ENCODE measurements around the gene PMPCA. TPM values are rescaled to one million over a fixed set of nuclear protein-coding genes. Genes with fewer than 3 reads are reported as not detected.

The PMPCA gene
- total and polyA plus RNA-seq, 2 of the 13 experiments (the other 11 are each of a cell fraction or from before 2014, with no cell fraction given), result 70.2 to 88.4 TPM

GRCh38 chr9:136421791-136422190 lies 11.3 kb downstream of the PMPCA start:
- Histone ChIP-seq H4K20me1 (ENCODE audit: insufficient read depth, low read length) (no peaks in the 10 kb centered on the region), H3K79me2 (ENCODE audit: insufficient read depth, low read length) (no peaks in the 10 kb centered on the region), H3K4me1 (ENCODE audit: insufficient read depth, low read length) (no peaks in the 10 kb centered on the region), H3K9me3 (ENCODE audit: low read length) (no peaks in the 10 kb centered on the region), H3K4me2 (ENCODE audit: low read depth, low read length) (no peak overlapping the region), H2AFZ (ENCODE audit: low read length) (no peak overlapping the region), H3K4me3 (replicated peaks in 1 of 3; ENCODE audit: insufficient read depth in 1 of 3, low read depth in 2 of 3, low read length in 3 of 3) (no peak overlapping the region), H3K9ac (ENCODE audit: insufficient read depth, low read depth, low read length) (no peak overlapping the region), H3K36me3 (replicated peaks in 1 of 2; ENCODE audit: control insufficient read depth in 1 of 2, insufficient read depth in 2 of 2, low read length in 2 of 2) (peaks cover 31 to 62% of the 10 kb centered on the region in 2 experiments), H3K27me3 (ENCODE audit: control insufficient read depth in 1 of 2, insufficient read depth in 2 of 2, low read length in 2 of 2) (no peaks in the 10 kb centered on the region), H3K27ac (ENCODE audit: extremely low read length, insufficient read depth, low read length) (no peak overlapping the region)
- WGBS (ENCODE audit: low lambda C conversion rate), result 100% methylated on average over 11 of the region's 21 CpGs
- FAIRE-seq (no peak), ATAC-seq (no peak), DNase-seq (ENCODE audit: low spot score) (no peak)
- TF ChIP-seq RBFOX2 (IDR thresholded peaks at IDR 0.05; ENCODE audit: low read depth, low read length), result peak; percentile 63
- TF ChIP-seq ZKSCAN8 (CRISPR knock-in tag; IDR thresholded peaks at IDR 0.05; ENCODE audit: borderline replicate concordance), result no peak
- no peak for TF ChIP-seq AGO1 (IDR thresholded peaks at IDR 0.05; ENCODE audit: low read depth, low read length, poor library complexity, severe bottlenecking)
- TF ChIP-seq AGO2 (optimal IDR thresholded peaks at IDR 0.05; ENCODE audit: low read depth, low read length), result peak; percentile 38
- POLR2A ChIA-PET, result no interaction called here
- intact Hi-C loops (cut with micrococcal nuclease; ENCODE audit: unreplicated experiment) (no loop called here), in situ Hi-C loops (cut with HindIII; ENCODE audit: extremely low pct_ligation_motif_present, low pct_unique_long_range_greater_than_20kb) (no loop called here)
- BruUV-seq (replicated peaks), result no TSS peak
- CTCF ChIA-PET (ENCODE audit: low intra/inter-chr PET ratio, low total read pairs), result no interaction called here

DNA sequence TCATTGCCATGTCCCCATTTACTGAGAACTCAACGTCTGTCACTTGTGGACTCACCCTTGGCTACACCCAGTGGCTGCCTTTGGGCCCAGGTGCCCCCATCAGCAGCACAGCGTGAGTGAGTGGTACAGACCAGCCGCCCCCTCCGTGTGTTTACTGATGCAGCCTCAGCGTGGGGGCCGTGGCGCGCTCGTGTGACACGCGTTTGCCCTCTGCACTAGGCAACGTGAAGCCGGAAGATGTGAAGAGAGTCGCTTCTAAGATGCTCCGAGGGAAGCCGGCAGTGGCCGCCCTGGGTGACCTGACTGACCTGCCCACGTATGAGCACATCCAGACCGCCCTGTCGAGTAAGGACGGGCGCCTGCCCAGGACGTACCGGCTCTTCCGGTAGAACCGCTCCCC lies 12.4 kb downstream of the PMPCA start:
- TF ChIP-seq AGO2 (optimal IDR thresholded peaks at IDR 0.05; ENCODE audit: low read depth, low read length), result peak; percentile 3
- no peak for TF ChIP-seq ZSCAN30 (CRISPR knock-in tag; IDR thresholded peaks at IDR 0.05)
- no peak overlapping the region for H2AFZ ChIP-seq (ENCODE audit: low read length)
- POLR2A ChIA-PET, result no interaction called here
- WGBS (ENCODE audit: low lambda C conversion rate), result 98% methylated on average over 26 of the region's 26 CpGs
- no peak for DNase-seq (ENCODE audit: low spot score)
- CTCF ChIA-PET (ENCODE audit: low intra/inter-chr PET ratio, low total read pairs), result no interaction called here
- ATAC-seq, result no peak
- H3K4me2 ChIP-seq (ENCODE audit: low read depth, low read length), result no peak overlapping the region
- H3K9me3 ChIP-seq (ENCODE audit: low read length), result no peaks in the 10 kb centered on the region
- H3K9ac ChIP-seq (ENCODE audit: insufficient read depth, low read depth, low read length), result no peak overlapping the region
- H4K20me1 ChIP-seq (ENCODE audit: insufficient read depth, low read length), result no peaks in the 10 kb centered on the region
- in situ Hi-C loops (cut with HindIII; ENCODE audit: extremely low pct_ligation_motif_present, low pct_unique_long_range_greater_than_20kb), result no loop called here
- intact Hi-C loops (cut with micrococcal nuclease; ENCODE audit: unreplicated experiment), result no loop called here
- no peak overlapping the region for H3K4me3 ChIP-seq (replicated peaks in 1 of 3; ENCODE audit: insufficient read depth in 1 of 3, low read depth in 2 of 3, low read length in 3 of 3)
- H3K27ac ChIP-seq (ENCODE audit: extremely low read length, insufficient read depth, low read length), result no peak overlapping the region
- no peaks in the 10 kb centered on the region for H3K4me1 ChIP-seq (ENCODE audit: insufficient read depth, low read length)
- FAIRE-seq, result no peak
- BruUV-seq (replicated peaks), result no TSS peak
- no peaks in the 10 kb centered on the region for H3K79me2 ChIP-seq (ENCODE audit: insufficient read depth, low read length)
- no peaks in the 10 kb centered on the region for H3K27me3 ChIP-seq (ENCODE audit: control insufficient read depth in 1 of 2, insufficient read depth in 2 of 2, low read length in 2 of 2)
- H3K36me3 ChIP-seq (replicated peaks in 1 of 2; ENCODE audit: control insufficient read depth in 1 of 2, insufficient read depth in 2 of 2, low read length in 2 of 2), result peaks cover 27 to 53% of the 10 kb centered on the region in 2 experiments; a peak in 4 of 5 replicates

Measured in HepG2 (cell line).